Measurements from ENCODE around the gene MRPS14.

DNA sequence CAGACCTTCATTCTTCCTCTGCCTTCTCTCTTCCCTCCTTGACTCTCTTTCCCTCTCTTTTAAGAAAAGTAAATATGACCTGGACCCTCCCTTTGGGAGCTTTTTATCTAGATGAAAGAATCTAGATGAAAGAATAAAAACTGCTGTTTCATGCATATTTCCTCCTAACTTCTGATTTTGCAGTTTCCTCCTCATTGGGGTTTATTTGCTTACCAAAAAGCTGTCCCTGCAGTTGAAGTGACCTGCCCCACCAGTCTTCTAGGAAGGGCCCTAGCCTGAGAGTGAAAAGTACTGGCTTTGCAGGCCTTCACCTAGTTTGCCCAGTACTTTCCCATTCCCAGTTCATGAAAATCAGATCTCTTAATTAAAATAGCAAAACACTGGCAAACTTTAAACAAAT lies 51.8 kb downstream of the MRPS14 start:
- TF ChIP-seq, protein P1, sequence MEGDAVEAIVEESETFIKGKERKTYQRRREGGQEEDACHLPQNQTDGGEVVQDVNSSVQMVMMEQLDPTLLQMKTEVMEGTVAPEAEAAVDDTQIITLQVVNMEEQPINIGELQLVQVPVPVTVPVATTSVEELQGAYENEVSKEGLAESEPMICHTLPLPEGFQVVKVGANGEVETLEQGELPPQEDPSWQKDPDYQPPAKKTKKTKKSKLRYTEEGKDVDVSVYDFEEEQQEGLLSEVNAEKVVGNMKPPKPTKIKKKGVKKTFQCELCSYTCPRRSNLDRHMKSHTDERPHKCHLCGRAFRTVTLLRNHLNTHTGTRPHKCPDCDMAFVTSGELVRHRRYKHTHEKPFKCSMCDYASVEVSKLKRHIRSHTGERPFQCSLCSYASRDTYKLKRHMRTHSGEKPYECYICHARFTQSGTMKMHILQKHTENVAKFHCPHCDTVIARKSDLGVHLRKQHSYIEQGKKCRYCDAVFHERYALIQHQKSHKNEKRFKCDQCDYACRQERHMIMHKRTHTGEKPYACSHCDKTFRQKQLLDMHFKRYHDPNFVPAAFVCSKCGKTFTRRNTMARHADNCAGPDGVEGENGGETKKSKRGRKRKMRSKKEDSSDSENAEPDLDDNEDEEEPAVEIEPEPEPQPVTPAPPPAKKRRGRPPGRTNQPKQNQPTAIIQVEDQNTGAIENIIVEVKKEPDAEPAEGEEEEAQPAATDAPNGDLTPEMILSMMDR (conservative IDR thresholded peaks at IDR 0.05 in 1 of 2, IDR thresholded peaks at IDR 0.05 in 1 of 2; ENCODE audit: low read depth in 1 of 2, low read length in 2 of 2): no peak
- TF ChIP-seq EZH2 (IDR thresholded peaks at IDR 0.05; ENCODE audit: low read length, missing control alignments): no peak
